Subcutaneous adipose tissue (tissue), 4 donors: ENCODE results near the gene OR51F1. TPM values are rescaled to one million over a fixed set of nuclear protein-coding genes. Genes with fewer than 3 reads are reported as not detected.

Source experiments
- small RNA-seq: library from RNA; depleted of rRNA; stranded (forward); fragments of <200 nt; gene quantifications from one replicate; pipeline ENCODE3, GENCODE V24; 2016
- total RNA-seq, 4 donors: library from RNA; depleted of rRNA; stranded (reverse); fragments of >200 nt; gene quantifications; one replicate each; pipeline ENCODE4 v1.1.0, GENCODE V29; 2016
- TF ChIP-seq, protein P1 (sequence below): fragments of 450-650 bp; IDR thresholded peaks from one replicate; pipeline ENCODE4 v1.5.1; 2016; ENCODE audit warnings: low read depth, mild to moderate bottlenecking, control low read depth, antibody characterized with exemption, moderate library complexity

The OR51F1 gene
- total RNA-seq, 4 donors from 2014 or later = not detected

DNA sequence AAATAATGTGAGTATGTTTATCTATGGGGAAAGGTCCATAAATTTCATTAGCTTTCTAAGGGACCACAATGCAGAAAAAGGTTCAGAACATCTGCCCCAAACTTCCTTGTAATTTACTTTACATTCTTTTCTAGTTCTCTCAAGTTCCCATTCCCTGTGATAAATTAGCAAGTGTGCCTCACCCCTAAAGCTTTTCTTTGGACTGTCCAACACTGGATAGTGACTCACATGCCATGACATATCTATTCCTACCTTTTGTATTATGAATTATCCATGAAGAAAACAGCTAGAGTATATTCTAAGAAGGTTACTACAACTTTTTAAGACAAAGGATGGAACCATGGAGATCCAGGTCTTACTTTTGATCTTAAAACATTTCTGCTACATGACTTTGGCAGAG lies 1.6 kb downstream of the OR51F1 start:
- TF ChIP-seq, protein P1, sequence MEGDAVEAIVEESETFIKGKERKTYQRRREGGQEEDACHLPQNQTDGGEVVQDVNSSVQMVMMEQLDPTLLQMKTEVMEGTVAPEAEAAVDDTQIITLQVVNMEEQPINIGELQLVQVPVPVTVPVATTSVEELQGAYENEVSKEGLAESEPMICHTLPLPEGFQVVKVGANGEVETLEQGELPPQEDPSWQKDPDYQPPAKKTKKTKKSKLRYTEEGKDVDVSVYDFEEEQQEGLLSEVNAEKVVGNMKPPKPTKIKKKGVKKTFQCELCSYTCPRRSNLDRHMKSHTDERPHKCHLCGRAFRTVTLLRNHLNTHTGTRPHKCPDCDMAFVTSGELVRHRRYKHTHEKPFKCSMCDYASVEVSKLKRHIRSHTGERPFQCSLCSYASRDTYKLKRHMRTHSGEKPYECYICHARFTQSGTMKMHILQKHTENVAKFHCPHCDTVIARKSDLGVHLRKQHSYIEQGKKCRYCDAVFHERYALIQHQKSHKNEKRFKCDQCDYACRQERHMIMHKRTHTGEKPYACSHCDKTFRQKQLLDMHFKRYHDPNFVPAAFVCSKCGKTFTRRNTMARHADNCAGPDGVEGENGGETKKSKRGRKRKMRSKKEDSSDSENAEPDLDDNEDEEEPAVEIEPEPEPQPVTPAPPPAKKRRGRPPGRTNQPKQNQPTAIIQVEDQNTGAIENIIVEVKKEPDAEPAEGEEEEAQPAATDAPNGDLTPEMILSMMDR = no peak

DNA sequence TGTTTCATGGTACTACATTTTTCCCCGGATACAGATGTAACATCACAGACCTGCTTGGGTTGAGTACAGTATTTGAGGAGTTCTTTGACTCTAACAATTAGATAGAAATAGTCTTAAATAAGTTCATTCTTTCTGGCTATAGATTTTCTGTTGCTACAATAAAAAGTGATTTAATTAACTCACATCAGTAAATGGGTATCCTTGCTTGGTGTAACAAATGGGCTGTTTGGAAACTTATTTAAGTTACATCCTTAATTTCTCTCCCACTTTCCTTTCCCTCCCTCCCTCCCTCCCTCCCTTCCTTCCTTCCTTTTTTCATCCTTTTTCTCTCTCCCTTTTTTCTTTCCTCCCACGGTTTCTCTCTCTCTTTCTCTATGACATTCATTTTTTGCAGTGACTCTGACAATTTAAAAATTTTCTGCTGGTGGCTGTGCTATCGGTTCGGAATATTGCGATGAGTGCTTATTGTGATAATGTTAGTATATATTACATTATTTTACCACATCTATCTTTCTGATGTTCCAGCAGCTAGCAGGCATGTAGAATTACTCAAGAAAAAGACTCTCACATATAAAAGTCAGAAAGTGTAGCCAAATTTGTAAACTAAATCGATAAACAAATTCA lies 3.2 kb downstream of the OR51F1 start:
- TF ChIP-seq, protein P1 = no peak

DNA sequence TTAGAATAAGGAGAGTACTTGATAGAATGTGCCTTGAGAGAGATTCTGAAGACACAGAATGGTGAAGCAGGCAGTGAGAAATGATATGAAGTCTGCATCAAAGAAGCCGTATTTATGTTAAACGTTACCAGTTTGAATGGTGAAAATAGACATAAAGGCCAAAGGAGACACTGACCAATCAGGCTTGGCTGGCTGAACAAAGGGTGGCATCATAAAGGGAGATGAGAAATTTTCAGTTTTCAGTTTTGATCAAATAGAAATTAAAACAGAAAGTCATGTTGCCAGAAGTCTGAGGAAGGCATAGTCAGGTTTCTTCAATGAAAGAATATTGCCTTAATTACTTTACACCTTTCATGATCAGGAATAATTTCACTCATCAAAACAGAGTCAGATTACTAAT lies 6.6 kb downstream of the OR51F1 start:
- TF ChIP-seq, protein P1 = no peak

DNA sequence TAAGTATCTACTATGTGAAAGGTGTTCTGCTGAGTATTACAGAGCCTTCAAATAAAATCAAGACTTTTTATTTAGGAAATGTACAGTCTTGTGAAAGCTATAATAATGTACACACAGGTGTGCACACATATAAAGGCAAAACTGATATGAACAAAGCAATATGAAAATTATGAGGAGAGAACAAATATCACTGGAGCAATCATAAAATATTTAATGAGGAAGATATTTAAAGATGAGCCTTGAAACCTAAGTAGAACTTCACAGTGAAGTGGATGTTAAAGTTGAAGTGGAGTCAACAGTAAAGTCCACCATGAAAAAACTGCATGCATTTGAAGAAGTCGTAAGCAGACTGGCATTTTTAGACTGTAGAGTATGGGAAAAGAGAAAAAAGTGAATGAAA lies 18.5 kb downstream of the OR51F1 start:
- TF ChIP-seq, protein P1 = no peak

DNA sequence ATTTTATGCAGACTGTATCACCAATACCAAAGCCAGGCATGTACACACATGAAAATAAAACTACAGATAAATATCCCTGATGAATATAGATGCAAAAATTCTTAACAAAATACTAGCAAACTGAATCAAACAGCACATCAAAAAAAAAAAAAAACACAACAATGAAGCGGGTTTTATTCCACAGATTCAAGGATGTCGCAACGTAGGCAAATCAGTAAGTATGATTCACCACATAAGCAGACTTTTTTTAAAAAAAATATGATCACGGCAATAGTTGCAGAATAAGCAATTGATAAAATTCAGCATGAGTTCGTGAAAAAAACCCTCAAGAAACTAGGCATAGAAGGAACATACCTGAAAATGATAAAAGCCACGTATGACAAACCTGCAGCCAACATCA lies 21.3 kb downstream of the OR51F1 start:
- TF ChIP-seq, protein P1 = no peak

DNA sequence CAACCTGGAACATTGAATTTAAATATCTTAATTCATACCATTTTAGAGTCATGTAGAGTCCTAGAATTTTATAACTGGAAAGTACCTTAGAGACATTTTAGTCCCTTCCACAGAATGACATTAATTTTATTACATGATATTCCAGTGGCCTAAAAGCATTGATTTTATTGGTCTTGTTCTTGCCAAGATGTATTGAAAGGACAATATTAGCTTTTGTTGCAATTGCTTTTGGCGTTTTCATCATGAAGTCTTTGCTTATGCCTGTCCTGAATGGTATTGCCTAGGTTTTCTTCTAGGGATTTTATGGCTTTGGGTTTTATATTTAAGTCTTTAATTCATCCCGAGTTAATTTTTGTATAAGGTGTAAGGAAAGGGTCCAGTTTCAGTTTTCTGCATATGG lies 29.0 kb downstream of the OR51F1 start:
- TF ChIP-seq, protein P1 = no peak

DNA sequence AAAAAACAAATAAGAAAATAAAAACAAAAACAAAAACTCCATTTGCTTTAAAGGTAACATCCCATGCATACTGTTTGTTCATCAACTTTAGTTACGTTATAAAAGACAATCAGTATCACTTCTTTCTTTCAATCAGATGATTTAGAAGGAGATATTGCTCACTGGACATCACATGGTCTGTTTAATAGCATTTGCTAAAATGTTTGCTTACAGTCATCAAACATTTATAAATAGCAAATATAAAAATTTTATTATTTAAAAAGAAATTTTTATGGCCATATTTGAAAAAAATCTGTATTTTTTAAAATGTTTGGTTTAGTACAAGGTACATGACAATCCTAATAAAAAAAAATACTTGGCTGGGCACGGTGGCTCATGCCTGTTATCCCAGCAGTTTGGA lies 42.6 kb downstream of the OR51F1 start:
- TF ChIP-seq, protein P1 = no peak

Small RNA genes lying within 50 kb of the gene (small RNA-seq; reads per million reads assigned to genes)
- gene RF00091 = not detected

Other genes starting within 250 kb of the OR51F1 start
- gene OR52M1, start 224.7 kb downstream of the OR51F1 start, total RNA-seq = not detected
- not detected for gene OR52I2, start 188.2 kb downstream of the OR51F1 start, total RNA-seq
- not detected for gene OR52I1, start 175.9 kb downstream of the OR51F1 start, total RNA-seq
- 10 to 100 TPM in 2 of 4 donors, 1 to 10 TPM in 2; 5.4 to 19.0 (median 10.3) TPM for gene TRIM68, start 161.7 kb downstream of the OR51F1 start, total RNA-seq
- gene OR51D1, start 132.5 kb downstream of the OR51F1 start, total RNA-seq = not detected
- gene OR51E1, start 126.0 kb downstream of the OR51F1 start, total RNA-seq = 1 to 10 TPM in 2 of 4 donors, not detected in 2; 1.1 to 3.3 TPM
- gene OR51E2, start 72.1 kb downstream of the OR51F1 start, total RNA-seq = under 1 TPM in 2 of 4 donors, not detected in 2; 0.17 to 0.33 TPM
- not detected for gene MMP26, start 65.2 kb downstream of the OR51F1 start, total RNA-seq
- not detected for gene OR52R1, start 34.4 kb upstream of the OR51F1 start, total RNA-seq
- gene OR51F2, start 51.4 kb upstream of the OR51F1 start, total RNA-seq = not detected
- not detected for gene OR51S1, start 79.3 kb upstream of the OR51F1 start, total RNA-seq
- not detected for gene OR51T1, start 112.0 kb upstream of the OR51F1 start, total RNA-seq
- gene OR51A7, start 133.8 kb upstream of the OR51F1 start, total RNA-seq = not detected
- not detected for gene OR51G2, start 149.4 kb upstream of the OR51F1 start, total RNA-seq
- gene OR51G1, start 154.4 kb upstream of the OR51F1 start, total RNA-seq = not detected
- not detected for gene OR51A4, start 177.7 kb upstream of the OR51F1 start, total RNA-seq
- not detected for gene OR51A2, start 185.8 kb upstream of the OR51F1 start, total RNA-seq
- not detected for gene OR51L1, start 224.9 kb upstream of the OR51F1 start, total RNA-seq